Chondrocyte (in vitro differentiated cells): Measurements from ENCODE around the gene RAP1GAP2. TPM values are rescaled to one million over a fixed set of nuclear protein-coding genes. Genes with fewer than 3 reads are reported as not detected.

Source experiments
- DNase-seq: peaks from one replicate; pipeline ENCODE4 v3.0.0; 2021; ENCODE audit warnings: mixed read lengths, low spot score
- H3K27ac Mint-ChIP-seq: one replicate; pipeline ENCODE4 v1.8.0; 2021; ENCODE audit warnings: mild to moderate bottlenecking, moderate library complexity, mixed read lengths; ENCODE audit not compliant: unreplicated experiment
- H3K27me3 Mint-ChIP-seq: 2 replicates; pipeline ENCODE4 v1.8.0; 2021; ENCODE audit warnings: low read depth, mixed read lengths
- H3K36me3 Mint-ChIP-seq: 2 replicates; pipeline ENCODE4 v1.8.0; 2021; ENCODE audit warnings: low read depth, mixed read lengths
- H3K4me1 Mint-ChIP-seq: 2 replicates; pipeline ENCODE4 v1.8.0; 2021; ENCODE audit warnings: low read depth, mild to moderate bottlenecking, mixed read lengths
- H3K4me3 Mint-ChIP-seq: one replicate; pipeline ENCODE4 v1.8.0; 2021; ENCODE audit warnings: mild to moderate bottlenecking, moderate library complexity, mixed read lengths; ENCODE audit not compliant: unreplicated experiment
- H3K9me3 Mint-ChIP-seq: 2 replicates; pipeline ENCODE4 v1.8.0; 2021; ENCODE audit warnings: low read depth, mixed read lengths
- CTCF ChIP-seq: fragments of 200-600 bp; sonication (generic); IDR thresholded peaks from 2 replicates; pipeline ENCODE4 v1.5.0; 2021; ENCODE audit warnings: antibody characterized with exemption, mild to moderate bottlenecking, moderate library complexity
- total RNA-seq: library from RNA; stranded (reverse); gene quantifications from 3 replicates; pipeline ENCODE4 v1.2.1, GENCODE V29; 2021

Gene RAP1GAP2
- total RNA-seq, 1 donor from 2014 or later, result 3.4 TPM

- H3K27me3 Mint-ChIP-seq, result peaks cover 2% of the 10 kb centered on the region
- H3K4me3 Mint-ChIP-seq, result no peak overlapping the region
- no peak overlapping the region for H3K27ac Mint-ChIP-seq
- no peaks in the 10 kb centered on the region for H3K9me3 Mint-ChIP-seq
- no peaks in the 10 kb centered on the region for H3K36me3 Mint-ChIP-seq
- no peak for DNase-seq
- no peaks in the 10 kb centered on the region for H3K4me1 Mint-ChIP-seq
- no peak for TF ChIP-seq CTCF
Measured at GRCh38 chr17:2901582-2901981, 105.3 kb downstream of the RAP1GAP2 start.

GRCh38 chr17:2902546-2902945 is 106.3 kb downstream of the RAP1GAP2 start:
- H3K27ac Mint-ChIP-seq, result no peak overlapping the region
- H3K27me3 Mint-ChIP-seq, result peaks cover 2% of the 10 kb centered on the region
- H3K36me3 Mint-ChIP-seq, result no peaks in the 10 kb centered on the region
- H3K4me1 Mint-ChIP-seq, result no peaks in the 10 kb centered on the region
- no peak for DNase-seq
- no peak for TF ChIP-seq CTCF
- no peak overlapping the region for H3K4me3 Mint-ChIP-seq
- peaks cover 4% of the 10 kb centered on the region for H3K9me3 Mint-ChIP-seq

- TF ChIP-seq CTCF, result no peak
- Mint-ChIP-seq H3K9me3 (peaks cover 4% of the 10 kb centered on the region), H3K4me3 (no peak overlapping the region), H3K27me3 (peaks cover 2% of the 10 kb centered on the region), H3K36me3 (peaks cover 4% of the 10 kb centered on the region), H3K27ac (no peak overlapping the region), H3K4me1 (no peaks in the 10 kb centered on the region)
- DNase-seq, result no peak
Measured at GRCh38 chr17:2903193-2903974, 107.1 kb downstream of the RAP1GAP2 start.

GRCh38 chr17:2904135-2904534 is 107.9 kb downstream of the RAP1GAP2 start:
- H3K27ac Mint-ChIP-seq, result no peak overlapping the region
- no peak for DNase-seq
- peaks cover under 1% of the 10 kb centered on the region for H3K4me1 Mint-ChIP-seq
- no peak overlapping the region for H3K4me3 Mint-ChIP-seq
- H3K36me3 Mint-ChIP-seq, result peaks cover 4% of the 10 kb centered on the region
- peaks cover 4% of the 10 kb centered on the region for H3K9me3 Mint-ChIP-seq
- H3K27me3 Mint-ChIP-seq, result peaks cover 2% of the 10 kb centered on the region
- TF ChIP-seq CTCF, result no peak

- Mint-ChIP-seq H3K4me3 (no peak overlapping the region), H3K36me3 (peaks cover 5% of the 10 kb centered on the region), H3K27me3 (peaks cover 2% of the 10 kb centered on the region), H3K9me3 (peaks cover 4% of the 10 kb centered on the region), H3K4me1 (peaks cover 2% of the 10 kb centered on the region), H3K27ac (no peak overlapping the region)
- TF ChIP-seq CTCF, result no peak
- DNase-seq, result no peak
Measured at GRCh38 chr17:2905269-2905668, 109.0 kb downstream of the RAP1GAP2 start.
